ENCODE data around the gene PSMB5. TPM values are rescaled to one million over a fixed set of nuclear protein-coding genes. Genes with fewer than 3 reads are reported as not detected.

PSMB5 gene
- total and polyA plus RNA-seq, 9 of the 15 experiments (the other 6 are each of a cell fraction or from before 2014, with no cell fraction given), result 198 to 1,870 (median 269) TPM

DNA sequence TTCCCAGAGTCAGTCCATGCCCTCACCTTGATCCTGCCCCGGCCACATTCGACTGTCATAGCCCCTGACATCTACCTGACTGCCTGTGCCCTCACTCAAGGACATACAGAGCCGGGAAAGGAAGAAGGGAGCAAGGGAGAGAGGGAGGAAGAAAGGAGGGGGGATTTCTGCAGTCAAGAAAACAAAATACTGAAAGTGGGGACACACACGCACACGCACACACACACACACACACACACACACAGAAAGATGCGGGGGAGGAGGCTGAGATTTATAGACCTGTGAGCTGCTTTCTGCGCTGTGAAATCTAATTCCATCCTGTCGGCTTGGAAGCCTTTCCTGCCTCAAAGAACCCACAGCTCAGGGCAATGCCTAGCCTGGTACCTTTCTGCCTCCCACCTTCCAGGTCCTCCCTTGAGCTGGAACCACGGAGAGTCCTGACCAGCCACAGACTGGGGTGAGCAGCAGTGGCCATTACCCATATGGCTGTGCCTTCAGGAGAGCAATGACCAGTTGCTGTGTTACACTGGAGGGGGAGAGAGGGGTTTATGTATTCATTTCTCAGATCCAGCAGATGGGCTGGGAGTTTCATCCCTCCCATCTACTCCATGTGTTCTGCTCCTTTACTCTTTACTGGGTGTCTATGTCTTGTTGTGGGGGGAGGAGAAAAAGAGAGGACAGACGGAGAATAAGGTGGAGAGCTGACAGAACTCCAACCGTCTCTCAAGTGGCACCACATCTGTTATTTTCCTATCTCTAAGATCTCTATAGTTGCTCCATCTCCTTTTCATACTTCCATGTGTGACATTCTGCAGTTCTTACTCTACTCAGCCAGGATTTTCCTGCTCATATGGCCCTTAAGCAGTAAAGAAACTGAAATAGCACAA, 37.7 kb downstream of the PSMB5 start (continued):
- TF ChIP-seq RAD21 (CRISPR knock-in tag; conservative IDR thresholded peaks at IDR 0.05 in 1 of 2, IDR thresholded peaks at IDR 0.05 in 1 of 2), result no peak
- peak; percentile 83 for TF ChIP-seq MEIS2 (IDR thresholded peaks at IDR 0.05; ENCODE audit: partially characterized antibody)
- TF ChIP-seq, protein P1, sequence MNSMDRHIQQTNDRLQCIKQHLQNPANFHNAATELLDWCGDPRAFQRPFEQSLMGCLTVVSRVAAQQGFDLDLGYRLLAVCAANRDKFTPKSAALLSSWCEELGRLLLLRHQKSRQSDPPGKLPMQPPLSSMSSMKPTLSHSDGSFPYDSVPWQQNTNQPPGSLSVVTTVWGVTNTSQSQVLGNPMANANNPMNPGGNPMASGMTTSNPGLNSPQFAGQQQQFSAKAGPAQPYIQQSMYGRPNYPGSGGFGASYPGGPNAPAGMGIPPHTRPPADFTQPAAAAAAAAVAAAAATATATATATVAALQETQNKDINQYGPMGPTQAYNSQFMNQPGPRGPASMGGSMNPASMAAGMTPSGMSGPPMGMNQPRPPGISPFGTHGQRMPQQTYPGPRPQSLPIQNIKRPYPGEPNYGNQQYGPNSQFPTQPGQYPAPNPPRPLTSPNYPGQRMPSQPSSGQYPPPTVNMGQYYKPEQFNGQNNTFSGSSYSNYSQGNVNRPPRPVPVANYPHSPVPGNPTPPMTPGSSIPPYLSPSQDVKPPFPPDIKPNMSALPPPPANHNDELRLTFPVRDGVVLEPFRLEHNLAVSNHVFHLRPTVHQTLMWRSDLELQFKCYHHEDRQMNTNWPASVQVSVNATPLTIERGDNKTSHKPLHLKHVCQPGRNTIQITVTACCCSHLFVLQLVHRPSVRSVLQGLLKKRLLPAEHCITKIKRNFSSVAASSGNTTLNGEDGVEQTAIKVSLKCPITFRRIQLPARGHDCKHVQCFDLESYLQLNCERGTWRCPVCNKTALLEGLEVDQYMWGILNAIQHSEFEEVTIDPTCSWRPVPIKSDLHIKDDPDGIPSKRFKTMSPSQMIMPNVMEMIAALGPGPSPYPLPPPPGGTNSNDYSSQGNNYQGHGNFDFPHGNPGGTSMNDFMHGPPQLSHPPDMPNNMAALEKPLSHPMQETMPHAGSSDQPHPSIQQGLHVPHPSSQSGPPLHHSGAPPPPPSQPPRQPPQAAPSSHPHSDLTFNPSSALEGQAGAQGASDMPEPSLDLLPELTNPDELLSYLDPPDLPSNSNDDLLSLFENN (IDR thresholded peaks at IDR 0.05; ENCODE audit: low read depth in 2 of 2, low read length in 2 of 2), result no peak
- 0 out of 2 replicates have a peak, but pooled peaks have one; percentile 13 for TF ChIP-seq GATA2 (CRISPR knock-in tag; IDR thresholded peaks at IDR 0.05)
